Esophagus squamous epithelium (tissue), 4 donors: ENCODE data around the gene PROS1.

Experiments
- POLR2A ChIP-seq, 4 donors: fragments of 450-650 bp; IDR thresholded peaks; one replicate each; pipeline ENCODE4 v1.6.1; 2017; ENCODE audit warnings: antibody characterized with exemption in 4 of 4, mild to moderate bottlenecking in 4 of 4, moderate library complexity in 3 of 4
- TF ChIP-seq, protein P1 (sequence below), 6 experiments: fragments of 450-650 bp in 4 of 6; fragments of 200-600 bp in 2 of 6; sonication (generic) in 2 of 6; IDR thresholded peaks; one replicate each; pipeline ENCODE4 v1.5.1; 2016 to 2019; ENCODE audit warnings: antibody characterized with exemption in 6 of 6, mild to moderate bottlenecking in 4 of 6, moderate library complexity in 4 of 6

GRCh38 chr3:93910097-93910496 lies 63.6 kb downstream of the PROS1 start:
- TF ChIP-seq, protein P1, sequence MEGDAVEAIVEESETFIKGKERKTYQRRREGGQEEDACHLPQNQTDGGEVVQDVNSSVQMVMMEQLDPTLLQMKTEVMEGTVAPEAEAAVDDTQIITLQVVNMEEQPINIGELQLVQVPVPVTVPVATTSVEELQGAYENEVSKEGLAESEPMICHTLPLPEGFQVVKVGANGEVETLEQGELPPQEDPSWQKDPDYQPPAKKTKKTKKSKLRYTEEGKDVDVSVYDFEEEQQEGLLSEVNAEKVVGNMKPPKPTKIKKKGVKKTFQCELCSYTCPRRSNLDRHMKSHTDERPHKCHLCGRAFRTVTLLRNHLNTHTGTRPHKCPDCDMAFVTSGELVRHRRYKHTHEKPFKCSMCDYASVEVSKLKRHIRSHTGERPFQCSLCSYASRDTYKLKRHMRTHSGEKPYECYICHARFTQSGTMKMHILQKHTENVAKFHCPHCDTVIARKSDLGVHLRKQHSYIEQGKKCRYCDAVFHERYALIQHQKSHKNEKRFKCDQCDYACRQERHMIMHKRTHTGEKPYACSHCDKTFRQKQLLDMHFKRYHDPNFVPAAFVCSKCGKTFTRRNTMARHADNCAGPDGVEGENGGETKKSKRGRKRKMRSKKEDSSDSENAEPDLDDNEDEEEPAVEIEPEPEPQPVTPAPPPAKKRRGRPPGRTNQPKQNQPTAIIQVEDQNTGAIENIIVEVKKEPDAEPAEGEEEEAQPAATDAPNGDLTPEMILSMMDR (IDR thresholded peaks at IDR 0.05) = no peak
- no peak for TF ChIP-seq POLR2A (IDR thresholded peaks at IDR 0.05)
